Transverse colon (tissue), 4 donors: ENCODE measurements around the gene PSMD4.

Source experiments
- EP300 ChIP-seq: sonication (generic); formaldehyde crosslinking; IDR thresholded peaks from one replicate; pipeline ENCODE4 v1.6.1; 2017; ENCODE audit warnings: antibody characterized with exemption, low read depth
- POLR2A ChIP-seq: fragments of 450-650 bp; IDR thresholded peaks from one replicate; pipeline ENCODE4 v1.6.1; 2016; ENCODE audit warnings: antibody characterized with exemption, mild to moderate bottlenecking, moderate library complexity
- POLR2AphosphoS5 ChIP-seq, 3 donors: sonication (generic); formaldehyde crosslinking; IDR thresholded peaks; one replicate each; pipeline ENCODE4 v1.6.1; 2016; ENCODE audit warnings: antibody characterized with exemption in 3 of 3
- TF ChIP-seq, protein P1 (sequence below), 5 experiments: fragments of 200-600 bp in 3 of 5; fragments of 450-650 bp in 2 of 5; sonication (generic) in 3 of 5; IDR thresholded peaks; 1 replicate in 2 of 5; 2 replicates in 3 of 5; pipeline ENCODE4 v1.5.1; 2016 to 2017; ENCODE audit warnings: antibody characterized with exemption in 5 of 5, inconsistent platforms in 3 of 5, mild to moderate bottlenecking in 2 of 5, moderate library complexity in 1 of 5

DNA sequence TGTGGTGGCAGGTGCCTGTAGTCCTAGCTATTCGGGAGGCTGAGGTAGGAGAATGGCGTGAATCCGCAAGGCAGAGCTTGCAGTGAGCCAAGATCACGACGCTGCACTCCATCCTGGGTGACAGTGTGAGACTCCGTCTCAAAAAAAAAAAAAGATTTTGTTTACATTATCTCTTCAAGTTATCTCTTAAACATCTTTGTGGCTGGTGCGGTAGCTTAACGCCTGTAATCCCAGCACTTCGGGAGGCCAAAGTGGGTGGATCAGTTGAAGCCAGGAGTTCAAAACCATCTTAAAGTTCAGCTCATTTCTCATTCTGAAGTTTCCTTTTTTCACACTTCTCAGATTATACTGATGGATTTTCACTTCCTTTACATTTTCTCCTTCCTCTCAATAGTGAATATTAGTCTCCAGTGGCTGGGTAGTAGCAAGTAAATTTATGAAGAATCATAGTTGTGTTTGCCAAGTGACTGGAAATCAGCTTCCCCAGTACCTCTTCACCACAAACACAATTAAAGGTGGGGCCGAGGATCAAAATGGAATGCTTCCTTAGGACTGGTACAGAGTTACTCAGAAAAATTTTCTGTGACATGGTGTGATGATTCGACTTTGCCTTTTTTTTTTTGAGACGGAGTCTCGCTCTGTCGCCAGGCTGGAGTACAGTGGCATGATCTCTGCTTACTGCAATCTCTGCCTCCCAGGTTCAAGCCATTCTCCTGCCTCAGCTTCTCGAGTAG lies 42.4 kb upstream of the PSMD4 start:
- TF ChIP-seq, protein P1, sequence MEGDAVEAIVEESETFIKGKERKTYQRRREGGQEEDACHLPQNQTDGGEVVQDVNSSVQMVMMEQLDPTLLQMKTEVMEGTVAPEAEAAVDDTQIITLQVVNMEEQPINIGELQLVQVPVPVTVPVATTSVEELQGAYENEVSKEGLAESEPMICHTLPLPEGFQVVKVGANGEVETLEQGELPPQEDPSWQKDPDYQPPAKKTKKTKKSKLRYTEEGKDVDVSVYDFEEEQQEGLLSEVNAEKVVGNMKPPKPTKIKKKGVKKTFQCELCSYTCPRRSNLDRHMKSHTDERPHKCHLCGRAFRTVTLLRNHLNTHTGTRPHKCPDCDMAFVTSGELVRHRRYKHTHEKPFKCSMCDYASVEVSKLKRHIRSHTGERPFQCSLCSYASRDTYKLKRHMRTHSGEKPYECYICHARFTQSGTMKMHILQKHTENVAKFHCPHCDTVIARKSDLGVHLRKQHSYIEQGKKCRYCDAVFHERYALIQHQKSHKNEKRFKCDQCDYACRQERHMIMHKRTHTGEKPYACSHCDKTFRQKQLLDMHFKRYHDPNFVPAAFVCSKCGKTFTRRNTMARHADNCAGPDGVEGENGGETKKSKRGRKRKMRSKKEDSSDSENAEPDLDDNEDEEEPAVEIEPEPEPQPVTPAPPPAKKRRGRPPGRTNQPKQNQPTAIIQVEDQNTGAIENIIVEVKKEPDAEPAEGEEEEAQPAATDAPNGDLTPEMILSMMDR (IDR thresholded peaks at IDR 0.05), result no peak
- no peak for TF ChIP-seq POLR2A
- no peak for TF ChIP-seq EP300
- TF ChIP-seq POLR2AphosphoS5 (IDR thresholded peaks at IDR 0.05), result no peak
